B cell (primary cell): ENCODE measurements around the gene ST8SIA2. TPM values are rescaled to one million over a fixed set of nuclear protein-coding genes. Genes with fewer than 3 reads are reported as not detected.

Experiments used
- ATAC-seq: fragments of 200-7000 bp; cut with Tn5 transposase; one replicate; pipeline ENCODE4 v1.10.0; 2021; ENCODE audit warnings: low read depth, mild to moderate bottlenecking, moderate number of reproducible peaks, moderate library complexity
- CTCF ChIA-PET: fragments of 350-600 bp; sonication (Branson Sonifier 250); formaldehyde crosslinking; loops from one replicate; lab custom pipeline; 2021; ENCODE audit warnings: antibody characterized with exemption, inconsistent platforms; lab: Charles Lee
- POLR2A ChIA-PET: fragments of 350-600 bp; sonication (Branson Sonifier 250); formaldehyde crosslinking; loops from one replicate; lab custom pipeline; 2021; ENCODE audit warnings: antibody characterized with exemption; lab: Charles Lee
- DNase-seq: peaks from one replicate; pipeline ENCODE4 v3.0.0; 2013
- H2AFZ ChIP-seq: 2 replicates; pipeline ENCODE4 v1.6.1; 2012; ENCODE audit warnings: mild to moderate bottlenecking, low read depth, low read length; ENCODE audit not compliant: insufficient read depth, poor library complexity, severe bottlenecking
- H3K27ac ChIP-seq, 2 donors: 1 replicate in 1 of 2; 2 replicates in 1 of 2; pipeline ENCODE4 v1.5.1; 2012 to 2013; ENCODE audit warnings: low read length in 2 of 2, mild to moderate bottlenecking in 2 of 2, moderate library complexity in 1 of 2
- H3K27me3 ChIP-seq, 4 experiments: fragments of 200-600 bp in 1 of 4; sonication (generic) in 1 of 4; replicated peaks in 1 of 4; 1 replicate in 2 of 4; 2 replicates in 2 of 4; pipeline versions ENCODE4 v1.6.1 to v1.7.0; 2013 to 2016; ENCODE audit warnings: low read length in 3 of 4, mild to moderate bottlenecking in 2 of 4, mixed read lengths in 1 of 4, moderate library complexity in 1 of 4; ENCODE audit not compliant: insufficient read depth in 4 of 4, control insufficient read depth in 3 of 4; ENCODE audit errors: control extremely low read depth in 1 of 4
- H3K36me3 ChIP-seq, 2 experiments: replicated peaks in 1 of 2; 1 replicate in 1 of 2; 2 replicates in 1 of 2; pipeline versions ENCODE4 v1.6.1 to v1.7.1; 2013; ENCODE audit warnings: low read length in 1 of 2; ENCODE audit not compliant: insufficient read depth in 2 of 2, control insufficient read depth in 1 of 2; ENCODE audit errors: control extremely low read depth in 1 of 2, extremely low read depth in 1 of 2
- H3K4me1 ChIP-seq, 2 donors: fragments of 200-600 bp in 1 of 2; sonication (generic) in 1 of 2; 1 replicate in 1 of 2; 2 replicates in 1 of 2; pipeline versions ENCODE4 v1.5.1 to v1.6.1; 2013 to 2017; ENCODE audit warnings: low read length in 2 of 2; ENCODE audit not compliant: control insufficient read depth in 2 of 2, insufficient read depth in 2 of 2
- H3K4me2 ChIP-seq: replicated peaks from 2 replicates; pipeline ENCODE3; 2012; ENCODE audit warnings: mild to moderate bottlenecking, low read depth, low read length; ENCODE audit not compliant: poor library complexity, severe bottlenecking
- H3K4me3 ChIP-seq, 5 experiments: fragments of 200-600 bp in 1 of 5; sonication (generic) in 1 of 5; 1 replicate in 3 of 5; 2 replicates in 2 of 5; pipeline versions ENCODE4 v1.5.1 to v1.7.0; 2011 to 2016; ENCODE audit warnings: low read length in 4 of 5, mild to moderate bottlenecking in 4 of 5, low read depth in 2 of 5, control low read depth in 1 of 5, moderate library complexity in 1 of 5; ENCODE audit not compliant: insufficient read depth in 1 of 5; ENCODE audit errors: control extremely low read depth in 1 of 5, extremely low read depth in 1 of 5
- H3K79me2 ChIP-seq: fragments of 200-600 bp; sonication (generic); one replicate; pipeline ENCODE4 v1.6.0; 2016; ENCODE audit warnings: low read length; ENCODE audit not compliant: control insufficient read depth, insufficient read depth
- H3K9ac ChIP-seq: fragments of 200-600 bp; sonication (generic); 2 replicates; pipeline ENCODE4 v1.6.1; 2017; ENCODE audit warnings: mild to moderate bottlenecking, low read length, moderate library complexity
- H3K9me3 ChIP-seq, 3 donors: one replicate each; pipeline versions ENCODE4 v1.6.1 to v1.7.1; 2013; ENCODE audit warnings: low read length in 2 of 3; ENCODE audit not compliant: control insufficient read depth in 2 of 3, insufficient read depth in 1 of 3; ENCODE audit errors: control extremely low read depth in 1 of 3
- H4K20me1 ChIP-seq: 2 replicates; pipeline ENCODE4 v1.6.0; 2012; ENCODE audit warnings: mild to moderate bottlenecking, low read length; ENCODE audit not compliant: insufficient read depth, control insufficient read depth, poor library complexity, severe bottlenecking
- H3K27ac Mint-ChIP-seq: one replicate; pipeline ENCODE4 v1.8.0; 2021; ENCODE audit warnings: mixed read lengths
- H3K27me3 Mint-ChIP-seq: one replicate; pipeline ENCODE4 v1.8.0; 2021; ENCODE audit warnings: mixed read lengths
- H3K4me1 Mint-ChIP-seq: one replicate; pipeline ENCODE4 v1.8.0; 2021; ENCODE audit warnings: mixed read lengths
- H3K4me3 Mint-ChIP-seq: one replicate; pipeline ENCODE4 v1.8.0; 2021; ENCODE audit warnings: mixed read lengths
- H3K9me3 Mint-ChIP-seq: one replicate; pipeline ENCODE4 v1.8.0; 2022; ENCODE audit warnings: mixed read lengths; ENCODE audit not compliant: insufficient read depth
- CTCF ChIP-seq: fragments of 200-600 bp; IDR thresholded peaks from one replicate; pipeline ENCODE4 v1.8.0; 2022; ENCODE audit warnings: antibody characterized with exemption, mild to moderate bottlenecking
- EZH2 ChIP-seq: IDR thresholded peaks from 2 replicates; pipeline ENCODE4 v1.6.1; 2012; ENCODE audit warnings: borderline replicate concordance, low read depth, mild to moderate bottlenecking, moderate library complexity, low read length; ENCODE audit not compliant: insufficient read depth, poor library complexity, severe bottlenecking
- WGBS: methylation state at CpG from one replicate; pipeline ENCODE4 v1.1.5; 2013; ENCODE audit warnings: missing lambda C conversion rate; ENCODE audit not compliant: insufficient coverage; 5-methylcytosine and 5-hydroxymethylcytosine counted together
- intact Hi-C: fragments of 100-400 bp; cut with micrococcal nuclease; formaldehyde crosslinking; loops from one replicate; pipeline ENCODE4 v1.10.0; 2022
- polyA plus RNA-seq: library from polyadenylated mRNA; depleted of rRNA; stranded (reverse); fragments of >200 nt; gene quantifications from 2 replicates; pipeline ENCODE4 v1.2.3, GENCODE V29; 2012
- total RNA-seq, 2 donors: library from RNA; stranded (reverse); fragments of 120-200 nt in 1 of 2; gene quantifications; 1 replicate in 1 of 2; 2 replicates in 1 of 2; pipeline versions ENCODE4 v1.2.3 to v1.2.4, GENCODE V29; 2013 to 2022

Gene ST8SIA2
- total and polyA plus RNA-seq, 2 donors (not counting 1 experiment from before 2014, with no cell fraction given) = not detected

GRCh38 chr15:92467245-92467644, 73.6 kb downstream of the ST8SIA2 start:
- no peaks in the 10 kb centered on the region for H4K20me1 ChIP-seq
- H3K27ac ChIP-seq = no peak overlapping the region
- no peak for ATAC-seq
- no peaks in the 10 kb centered on the region for H3K27me3 ChIP-seq
- no peaks in the 10 kb centered on the region for H3K9me3 ChIP-seq
- H3K9ac ChIP-seq = no peak overlapping the region
- TF ChIP-seq EZH2 = no peak
- TF ChIP-seq CTCF = no peak
- H3K27ac Mint-ChIP-seq = no peak overlapping the region
- no peak overlapping the region for H3K4me2 ChIP-seq
- POLR2A ChIA-PET = no interaction called here
- H3K4me1 Mint-ChIP-seq = no peaks in the 10 kb centered on the region
- H2AFZ ChIP-seq = no peak overlapping the region
- no peak for DNase-seq
- no peak overlapping the region for H3K4me3 ChIP-seq
- 78% methylated on average over 6 of the region's 11 CpGs for WGBS
- no peak overlapping the region for H3K4me3 Mint-ChIP-seq
- CTCF ChIA-PET = no interaction called here
- no peaks in the 10 kb centered on the region for H3K4me1 ChIP-seq
- H3K27me3 Mint-ChIP-seq = peaks cover 2% of the 10 kb centered on the region
- no peaks in the 10 kb centered on the region for H3K79me2 ChIP-seq
- no peaks in the 10 kb centered on the region for H3K9me3 Mint-ChIP-seq
- intact Hi-C loops = no loop called here
- no peaks in the 10 kb centered on the region for H3K36me3 ChIP-seq

GRCh38 chr15:92468991-92469390, 75.3 kb downstream of the ST8SIA2 start:
- Histone ChIP-seq H4K20me1 (no peaks in the 10 kb centered on the region), H3K27ac (no peak overlapping the region), H3K4me2 (no peak overlapping the region), H3K4me1 (no peaks in the 10 kb centered on the region), H3K36me3 (no peaks in the 10 kb centered on the region), H3K27me3 (no peaks in the 10 kb centered on the region), H3K79me2 (no peaks in the 10 kb centered on the region), H3K9me3 (no peaks in the 10 kb centered on the region), H3K4me3 (no peak overlapping the region), H3K9ac (no peak overlapping the region), H2AFZ (no peak overlapping the region)
- Mint-ChIP-seq H3K27ac (no peak overlapping the region), H3K4me1 (no peaks in the 10 kb centered on the region), H3K4me3 (no peak overlapping the region), H3K27me3 (peaks cover 2% of the 10 kb centered on the region), H3K9me3 (no peaks in the 10 kb centered on the region)
- intact Hi-C loops = no loop called here
- DNase-seq (no peak), ATAC-seq (no peak)
- CTCF ChIA-PET = no interaction called here
- WGBS = 75% methylated on average over 1 of the region's 3 CpGs
- TF ChIP-seq CTCF (no peak), EZH2 (no peak)
- POLR2A ChIA-PET = no interaction called here
